Measurements from ENCODE around the gene SLC38A3. TPM values are rescaled to one million over a fixed set of nuclear protein-coding genes. Genes with fewer than 3 reads are reported as not detected.
A peak's percentile ranks its signal among the peaks of the same experiment; 100 is the strongest.
"Not testable (repeated sequence)": the region's sequence is repeated elsewhere in the genome, so short reads cannot be mapped to it uniquely, and the experiment has no call there.

SLC38A3 gene
- total RNA-seq, 2 experiments from 2014 or later = not detected

DNA sequence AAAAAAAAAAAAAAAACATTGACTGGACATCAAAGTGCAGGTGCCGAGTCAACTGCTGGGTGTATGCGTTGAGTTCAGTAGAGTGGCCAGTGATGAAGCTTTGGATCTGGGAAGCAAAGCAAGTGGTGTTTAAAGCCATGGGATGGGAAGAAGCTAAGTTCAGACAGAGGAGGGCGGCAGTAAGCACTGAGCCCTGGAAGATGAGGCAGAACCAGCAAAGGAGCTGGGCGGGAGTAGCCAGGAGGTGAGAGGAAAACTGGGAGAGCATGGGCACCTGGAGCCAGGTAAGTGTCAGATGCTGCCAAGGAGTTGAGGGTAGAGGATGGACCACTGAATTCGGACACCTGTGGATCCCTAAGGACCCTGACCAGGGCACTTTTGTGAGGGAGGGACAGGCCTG is 19.6 kb downstream of the SLC38A3 start:
- no peaks in the 10 kb centered on the region for H3K36me3 Mint-ChIP-seq
- H3K27me3 Mint-ChIP-seq = peaks cover 14% of the 10 kb centered on the region
- DNase-seq (no peak), ATAC-seq (no peak)
- no peak overlapping the region for H3K27ac Mint-ChIP-seq
- H3K4me1 Mint-ChIP-seq = peaks cover 34% of the 10 kb centered on the region
- H3K4me3 Mint-ChIP-seq = no peak overlapping the region
- CTCF ChIA-PET = interaction anchor here (0.7 to 17.1 kb wide), 11 partner anchors 9 to 333 kb away, joined by 3 to 398 read pairs (median 14); partner anchors contain the start of genes GNAT1, LSMEM2 and SEMA3B
- no peaks in the 10 kb centered on the region for H3K9me3 Mint-ChIP-seq (ENCODE audit: low read depth)

DNA sequence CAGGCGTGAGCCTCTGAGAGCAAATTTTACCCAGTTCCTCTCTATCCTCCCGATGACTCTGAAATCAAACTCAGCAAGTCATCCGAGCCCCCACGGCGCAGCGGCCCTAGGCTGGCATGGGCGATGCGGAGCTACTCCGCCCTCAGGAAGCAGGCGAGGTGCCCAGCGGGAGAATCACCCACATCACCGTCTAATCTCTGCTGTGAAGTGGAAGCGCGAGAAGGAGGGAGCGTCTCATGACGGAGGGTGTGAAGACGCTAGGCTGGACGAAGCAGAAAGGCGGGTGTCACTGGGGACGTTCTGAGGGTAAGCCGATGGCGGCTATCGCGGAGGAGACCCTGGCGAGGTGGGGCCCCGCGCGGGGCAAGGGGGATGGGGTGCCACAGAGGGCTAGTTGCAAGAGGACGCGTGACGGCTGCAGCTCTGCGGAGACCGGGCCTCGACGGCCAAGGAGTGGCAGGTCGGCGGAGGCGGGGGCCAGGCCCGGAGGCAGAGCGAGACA is 21.9 kb downstream of the SLC38A3 start:
- peaks cover 14% of the 10 kb centered on the region for H3K27me3 Mint-ChIP-seq
- H3K9me3 Mint-ChIP-seq (ENCODE audit: low read depth) = no peaks in the 10 kb centered on the region
- peak; percentile 70 for DNase-seq
- H3K27ac Mint-ChIP-seq = peak overlapping the region; percentile 94
- H3K4me1 Mint-ChIP-seq = peaks cover 27% of the 10 kb centered on the region
- no peaks in the 10 kb centered on the region for H3K36me3 Mint-ChIP-seq
- CTCF ChIA-PET = interaction anchor here (0.6 to 17.1 kb wide), 32 partner anchors 9 to 440 kb away, joined by 3 to 398 read pairs (median 7); partner anchors contain the start of genes GNAI2, GNAT1, HYAL3 and IP6K1
- ATAC-seq = peak; percentile 25
- H3K4me3 Mint-ChIP-seq = peak overlapping the region; percentile 88

DNA sequence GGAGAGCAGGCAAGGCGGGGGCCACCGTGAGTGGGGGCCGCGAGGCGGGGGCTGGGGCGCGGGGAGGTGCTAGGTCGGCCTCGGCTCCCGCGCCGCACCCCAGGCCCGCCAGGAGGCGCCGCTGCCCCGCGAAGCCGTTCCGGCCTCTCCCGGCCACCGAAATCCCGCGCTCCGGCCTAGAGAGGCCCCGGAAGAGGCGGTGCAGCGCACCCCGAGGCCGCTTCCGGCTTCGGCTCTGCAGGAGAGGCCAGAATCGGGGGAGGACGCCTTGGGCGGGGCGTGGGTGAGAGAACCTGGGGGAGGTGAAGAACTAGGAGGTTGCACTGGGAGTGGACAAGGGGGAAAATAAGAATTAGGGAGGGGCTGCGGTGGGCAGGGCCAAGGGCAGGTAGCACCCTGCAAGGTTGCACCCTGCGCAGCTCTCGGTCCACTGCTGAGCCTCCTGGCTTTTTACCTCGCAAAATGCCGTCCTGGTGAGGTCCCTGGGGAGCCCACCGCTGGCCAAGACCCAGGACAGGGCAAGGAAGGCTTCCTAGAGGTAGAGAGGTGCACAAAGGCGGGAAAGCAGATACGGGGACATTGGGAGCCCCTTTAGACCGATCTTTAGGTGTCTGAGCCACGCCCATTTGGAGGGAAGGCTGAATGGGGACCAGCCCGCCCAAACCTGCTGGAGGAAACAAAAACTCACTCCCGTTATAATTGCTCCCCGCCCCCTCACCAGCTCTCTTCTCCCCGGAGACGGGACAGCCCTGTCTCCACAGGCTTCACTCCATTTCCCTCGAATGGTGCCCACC is 22.5 kb downstream of the SLC38A3 start:
- no peaks in the 10 kb centered on the region for H3K9me3 Mint-ChIP-seq (ENCODE audit: low read depth)
- DNase-seq (peak; percentile 96), ATAC-seq (peak; percentile 89)
- H3K4me1 Mint-ChIP-seq = peaks cover 27% of the 10 kb centered on the region
- H3K27ac Mint-ChIP-seq = peak overlapping the region; percentile 94
- H3K4me3 Mint-ChIP-seq = peak overlapping the region; percentile 88
- no peaks in the 10 kb centered on the region for H3K36me3 Mint-ChIP-seq
- CTCF ChIA-PET = interaction anchor here (0.7 to 17.1 kb wide), 27 partner anchors 9 to 126 kb away, joined by 3 to 398 read pairs (median 8); partner anchors contain the start of genes GNAI2, GNAT1, HYAL3 and NAA80
- peaks cover 14% of the 10 kb centered on the region for H3K27me3 Mint-ChIP-seq

DNA sequence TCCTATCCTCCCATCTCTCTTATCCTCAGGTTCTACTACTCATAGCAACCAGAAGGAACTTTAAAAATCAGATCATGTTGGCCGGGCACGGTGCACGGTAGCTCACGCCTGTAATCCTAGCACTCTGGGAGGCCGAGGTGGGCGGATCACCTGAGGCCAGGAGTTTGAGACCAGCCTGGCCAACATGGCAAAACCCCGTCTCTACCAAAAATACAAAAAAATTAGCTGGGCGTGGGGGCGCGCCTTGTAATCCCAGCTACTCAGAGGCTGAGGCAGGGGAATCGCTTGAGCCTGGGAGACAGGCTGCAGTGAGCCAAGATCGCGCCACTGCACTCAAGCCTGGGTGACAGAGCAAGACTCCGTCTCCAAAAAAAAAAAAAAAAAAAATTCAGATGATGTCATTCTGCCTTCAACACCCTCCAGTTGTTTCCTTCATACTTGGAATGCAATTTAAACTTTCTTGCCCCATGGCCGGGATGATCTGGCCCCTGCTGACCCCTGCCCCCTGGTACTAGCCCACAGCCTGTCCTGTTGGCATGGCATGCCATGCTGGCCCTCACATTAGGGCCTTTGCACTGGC is 23.2 kb downstream of the SLC38A3 start:
- H3K27ac Mint-ChIP-seq = peak overlapping the region; percentile 85

DNA sequence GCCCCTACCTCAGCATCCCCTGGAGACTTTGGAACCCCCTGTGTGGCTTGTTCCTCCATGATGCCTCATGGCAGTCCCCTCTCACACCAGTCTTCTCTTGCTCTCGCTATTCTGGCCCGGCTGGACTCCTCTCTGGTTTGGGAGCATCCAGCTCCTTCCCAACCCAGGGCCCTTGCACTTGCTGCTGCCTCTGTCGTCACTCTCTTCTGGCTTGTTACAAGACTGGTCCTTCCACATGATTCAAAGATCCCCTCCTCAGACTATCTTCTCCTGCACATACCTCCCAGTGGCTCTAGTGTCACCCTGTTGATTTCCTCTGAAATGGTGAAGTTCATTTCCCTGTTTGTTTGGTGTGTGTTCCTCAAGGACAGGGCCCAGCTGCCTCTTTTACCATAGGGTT is 24.4 kb downstream of the SLC38A3 start:
- CTCF ChIA-PET = interaction anchor here (0.8 to 17.1 kb wide), 7 partner anchors 8 to 69 kb away, joined by 3 to 398 read pairs (median 78); partner anchors contain the start of genes GNAT1 and SEMA3B
- peaks cover 8% of the 10 kb centered on the region for H3K27me3 Mint-ChIP-seq
- H3K9me3 Mint-ChIP-seq (ENCODE audit: low read depth) = no peaks in the 10 kb centered on the region
- ATAC-seq (no peak), DNase-seq (no peak)
- no peaks in the 10 kb centered on the region for H3K36me3 Mint-ChIP-seq
- H3K27ac Mint-ChIP-seq = no peak overlapping the region
- peaks cover 31% of the 10 kb centered on the region for H3K4me1 Mint-ChIP-seq
- no peak overlapping the region for H3K4me3 Mint-ChIP-seq

More for the DNA sequence above, 23.2 kb downstream of the SLC38A3 start:
- not testable (repeated sequence) for H3K9me3 Mint-ChIP-seq (ENCODE audit: low read depth); DNase-seq; ATAC-seq; H3K36me3 Mint-ChIP-seq
- H3K4me1 Mint-ChIP-seq = peaks cover 27% of the 10 kb centered on the region
- peaks cover 13% of the 10 kb centered on the region for H3K27me3 Mint-ChIP-seq
- peak overlapping the region; percentile 88 for H3K4me3 Mint-ChIP-seq
- CTCF ChIA-PET = interaction anchor here (0.7 to 17.1 kb wide), 16 partner anchors 9 to 99 kb away, joined by 3 to 398 read pairs (median 8); partner anchors contain the start of genes GNAI2, GNAT1, HYAL3 and NAA80

DNA sequence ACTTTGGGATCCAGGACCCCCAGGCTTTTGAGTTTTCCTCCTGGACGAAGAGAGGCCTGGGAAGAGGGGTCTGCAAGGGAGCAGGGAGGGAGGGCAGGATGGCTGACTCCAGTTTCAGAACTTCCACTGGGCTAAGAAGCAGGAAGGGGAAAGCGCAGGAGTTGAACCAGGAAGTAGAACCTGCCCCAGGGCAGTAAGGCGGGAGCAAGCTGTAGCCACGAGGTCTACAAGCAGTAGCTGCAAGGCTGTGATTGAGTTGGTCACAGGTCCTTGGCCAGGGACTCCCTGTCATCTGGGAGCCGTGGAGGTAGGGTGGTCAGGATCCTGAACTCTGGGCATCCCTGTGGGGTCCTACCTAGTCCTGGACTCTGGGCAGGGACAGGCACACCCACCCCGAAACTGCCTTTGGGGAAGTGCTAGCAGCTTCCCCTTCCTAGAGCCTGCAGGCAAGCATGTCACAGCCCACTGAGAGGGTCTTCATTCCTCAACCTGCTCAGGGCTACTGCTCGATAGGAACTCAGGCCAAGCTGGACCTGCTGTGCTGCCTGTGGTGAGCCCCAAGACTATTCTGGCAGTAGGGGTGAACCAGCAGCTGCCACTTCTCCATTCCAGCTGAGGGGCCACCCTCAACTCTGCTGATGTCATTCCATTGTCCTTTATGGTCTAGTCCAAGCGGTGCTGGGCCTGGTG is 25.2 kb downstream of the SLC38A3 start:
- no peaks in the 10 kb centered on the region for H3K36me3 Mint-ChIP-seq
- no peak overlapping the region for H3K27ac Mint-ChIP-seq

DNA sequence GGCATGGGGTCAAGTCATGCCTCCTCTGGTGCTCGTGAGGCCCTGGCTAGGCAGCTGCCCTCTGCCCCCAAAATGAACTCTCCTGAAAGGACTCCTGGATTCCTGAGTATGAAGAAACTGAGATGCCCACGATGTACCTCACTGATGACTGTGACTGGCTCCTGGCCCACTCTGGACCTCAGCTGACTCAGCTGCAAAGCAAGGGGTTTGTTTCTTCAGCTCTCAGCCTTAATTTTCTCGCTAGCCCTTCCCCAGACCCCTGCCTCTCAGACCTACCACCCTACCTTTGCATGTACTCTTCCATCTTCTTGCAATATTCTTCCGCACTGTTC is 25.7 kb downstream of the SLC38A3 start:
- H3K4me1 Mint-ChIP-seq = peaks cover 34% of the 10 kb centered on the region
- H3K27ac Mint-ChIP-seq = no peak overlapping the region
- H3K27me3 Mint-ChIP-seq = no peaks in the 10 kb centered on the region
- H3K36me3 Mint-ChIP-seq = no peaks in the 10 kb centered on the region
- CTCF ChIA-PET = interaction anchor here (0.5 to 17.1 kb wide), 5 partner anchors 12 to 1075 kb away, joined by 3 to 398 read pairs (median 84); partner anchors contain the start of genes GNAT1 and SEMA3B
- H3K4me3 Mint-ChIP-seq = no peak overlapping the region
- H3K9me3 Mint-ChIP-seq (ENCODE audit: low read depth) = no peaks in the 10 kb centered on the region
- DNase-seq (no peak), ATAC-seq (no peak)

More for the DNA sequence above, 25.2 kb downstream of the SLC38A3 start:
- Mint-ChIP-seq H3K9me3 (ENCODE audit: low read depth) (no peaks in the 10 kb centered on the region), H3K27me3 (peaks cover 2% of the 10 kb centered on the region), H3K4me3 (no peak overlapping the region), H3K4me1 (peaks cover 33% of the 10 kb centered on the region)
- CTCF ChIA-PET = interaction anchor here (1.3 to 17.1 kb wide), 5 partner anchors 12 to 42 kb away, joined by 5 to 398 read pairs (median 84); partner anchors contain the start of genes GNAT1 and SEMA3B
- DNase-seq = no peak
- no peak for ATAC-seq

DNA sequence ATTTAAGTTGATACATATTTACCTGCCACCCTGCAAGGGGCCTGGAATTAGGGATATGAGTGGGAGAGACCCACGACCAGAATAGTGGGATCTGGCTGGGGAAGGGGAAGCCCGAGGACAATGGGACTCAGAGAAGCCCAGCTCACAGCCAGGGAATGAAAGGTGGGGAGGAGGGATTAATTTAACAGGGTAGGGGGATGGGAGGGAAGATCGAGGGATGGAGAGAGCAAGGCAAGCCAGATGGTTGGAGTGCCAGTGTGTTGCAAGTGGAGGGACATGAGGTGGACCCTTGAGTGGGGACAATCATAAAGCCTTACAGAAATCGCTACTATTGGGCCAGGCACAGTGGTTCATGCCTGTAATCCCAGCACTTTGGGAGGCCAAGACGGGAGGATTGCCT is 26.5 kb downstream of the SLC38A3 start:
- no peak for ATAC-seq
- CTCF ChIA-PET = interaction anchor here (0.5 to 17.1 kb wide), 4 partner anchors 20 to 894 kb away, joined by 3 to 398 read pairs (median 118); partner anchors contain the start of gene GNAT1
- H3K36me3 Mint-ChIP-seq = peaks cover 1% of the 10 kb centered on the region

DNA sequence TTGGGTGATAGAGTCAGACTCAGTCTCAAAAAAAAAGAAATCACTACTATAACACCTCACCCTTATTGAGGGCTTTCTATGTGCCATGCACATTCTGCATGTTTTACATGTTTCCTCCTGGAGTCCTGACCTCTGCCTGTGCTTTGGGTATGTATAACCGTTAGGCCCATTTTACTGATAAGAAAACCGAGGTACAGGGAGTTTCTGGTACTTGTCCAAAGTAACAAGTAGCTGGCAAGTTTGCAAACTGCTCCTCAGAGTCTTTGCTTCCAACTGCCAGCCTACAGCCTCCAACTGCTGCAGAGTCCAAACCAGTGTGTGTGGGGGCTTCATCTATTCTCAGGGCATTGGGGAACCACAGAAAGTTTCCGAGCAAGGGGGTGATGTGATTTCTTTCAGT is 27.2 kb downstream of the SLC38A3 start:
- Mint-ChIP-seq H3K27me3 (no peaks in the 10 kb centered on the region), H3K4me3 (no peak overlapping the region), H3K27ac (no peak overlapping the region), H3K4me1 (peaks cover 23% of the 10 kb centered on the region), H3K9me3 (ENCODE audit: low read depth) (no peaks in the 10 kb centered on the region), H3K36me3 (peaks cover 8% of the 10 kb centered on the region)
- CTCF ChIA-PET = no interaction called here
- no peak for DNase-seq
- no peak for ATAC-seq

More for the DNA sequence above, 26.5 kb downstream of the SLC38A3 start:
- Mint-ChIP-seq H3K27ac (no peak overlapping the region), H3K9me3 (ENCODE audit: low read depth) (no peaks in the 10 kb centered on the region), H3K27me3 (no peaks in the 10 kb centered on the region), H3K4me3 (no peak overlapping the region), H3K4me1 (peaks cover 28% of the 10 kb centered on the region)
- DNase-seq = no peak

DNA sequence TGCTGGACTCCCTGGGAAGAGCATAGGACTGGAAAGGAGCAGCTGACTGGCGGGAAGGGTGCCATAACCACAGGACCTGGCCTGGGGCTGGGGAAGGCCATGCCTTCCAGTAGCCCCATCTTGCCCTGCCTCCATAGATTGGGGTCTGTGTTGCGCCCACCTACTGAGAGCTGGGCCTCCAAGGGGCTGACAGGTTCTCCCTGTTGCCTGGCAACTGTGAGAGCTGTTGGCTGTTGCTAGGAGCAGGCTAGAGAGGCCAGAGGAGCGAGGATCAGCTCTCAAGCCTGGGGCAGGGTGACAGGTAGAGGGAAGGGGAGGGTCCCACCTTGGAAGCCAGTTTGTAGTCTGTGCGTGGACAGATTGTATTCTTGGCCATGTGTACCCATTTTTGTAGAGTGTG is 28.1 kb downstream of the SLC38A3 start:
- Mint-ChIP-seq H3K27ac (no peak overlapping the region), H3K4me1 (peaks cover 22% of the 10 kb centered on the region), H3K9me3 (ENCODE audit: low read depth) (no peaks in the 10 kb centered on the region), H3K36me3 (peaks cover 11% of the 10 kb centered on the region), H3K27me3 (no peaks in the 10 kb centered on the region), H3K4me3 (no peak overlapping the region)
- no peak for DNase-seq
- no peak for ATAC-seq
- CTCF ChIA-PET = interaction anchor here (1.1 to 6.7 kb wide), 3 partner anchors 9 to 26 kb away, joined by 4 to 83 read pairs (median 28); no protein-coding TSS in a partner anchor

DNA sequence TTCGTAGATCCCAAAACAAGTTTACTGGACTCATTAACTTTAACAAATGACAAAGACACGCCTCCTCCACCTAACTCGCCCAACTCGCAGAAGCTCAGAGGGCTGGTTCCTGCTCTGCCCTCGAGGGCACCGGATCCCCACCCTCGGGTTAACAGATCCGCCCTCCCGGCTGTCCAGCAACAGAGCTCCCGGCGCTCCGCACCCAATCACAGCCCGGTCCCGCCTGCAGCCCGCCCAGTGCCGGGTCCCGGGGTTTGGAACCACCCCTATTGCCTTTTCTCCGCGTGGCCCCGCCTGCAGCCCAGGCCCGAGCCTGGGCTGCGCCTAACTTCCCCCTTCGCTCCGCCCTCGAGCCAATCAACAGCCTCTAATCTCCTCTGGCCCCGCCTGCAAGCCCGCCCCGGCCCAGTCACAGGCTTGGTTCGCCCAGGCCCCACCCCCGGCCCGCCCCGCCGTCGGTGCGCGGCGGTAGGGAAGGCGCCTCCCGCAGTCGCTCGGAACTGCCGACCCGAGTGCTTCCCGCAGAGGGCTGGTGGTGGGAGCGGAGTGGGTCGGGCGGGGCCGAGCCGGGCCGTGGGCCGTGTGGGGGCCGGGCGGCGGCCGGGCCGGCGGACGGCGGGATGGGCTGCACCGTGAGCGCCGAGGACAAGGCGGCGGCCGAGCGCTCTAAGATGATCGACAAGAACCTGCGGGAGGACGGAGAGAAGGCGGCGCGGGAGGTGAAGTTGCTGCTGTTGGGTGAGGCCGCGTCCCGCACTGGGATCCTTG is 30.8 kb downstream of the SLC38A3 start, which contains the start of gene GNAI2:
Gene GNAI2 (plus strand): TSS at position 489 of the 768 bp plus-strand sequence. CDS start 132 bp downstream, at position 621.
- peaks cover 21% of the 10 kb centered on the region for H3K36me3 Mint-ChIP-seq
- peaks cover 38% of the 10 kb centered on the region for H3K4me1 Mint-ChIP-seq
- H3K27ac Mint-ChIP-seq = peak within 1 kb of the TSS; percentile 94
- H3K4me3 Mint-ChIP-seq = peak within 1 kb of the TSS; percentile 97
- DNase-seq (peak; percentile 100), ATAC-seq (peak; percentile 93)
- CTCF ChIA-PET = interaction anchor here (0.6 to 6.7 kb wide), 19 partner anchors 8 to 445 kb away, joined by 3 to 83 read pairs (median 4); partner anchors contain the start of gene IFRD2
- no peaks in the 10 kb centered on the region for H3K27me3 Mint-ChIP-seq
- no peaks in the 10 kb centered on the region for H3K9me3 Mint-ChIP-seq (ENCODE audit: low read depth)

Measured in activated CD8-positive, alpha-beta memory T cell treated with anti-CD3 and anti-CD28 coated beads, Interleukin-2, amount 10 ng/mL, durations not matched to agents 7 days and 5 days (primary cell).